H54 (cell line): ENCODE data around the gene SHISAL1.

Experiments
- DNase-seq: peaks from one replicate; pipeline ENCODE4 v3.0.0; 2011; ENCODE audit warnings: low spot score, mixed read lengths; ENCODE audit not compliant: insufficient read length
- FAIRE-seq: peaks from 3 replicates; lab custom pipeline; 2011; peaks lifted over from hg19 to GRCh38; lab: Jason Lieb, UNC
- POLR2A ChIP-seq: IDR thresholded peaks from 2 replicates; pipeline ENCODE4 v1.6.1; 2011; ENCODE audit warnings: low read depth, mild to moderate bottlenecking, low read length

SHISAL1 gene

DNA sequence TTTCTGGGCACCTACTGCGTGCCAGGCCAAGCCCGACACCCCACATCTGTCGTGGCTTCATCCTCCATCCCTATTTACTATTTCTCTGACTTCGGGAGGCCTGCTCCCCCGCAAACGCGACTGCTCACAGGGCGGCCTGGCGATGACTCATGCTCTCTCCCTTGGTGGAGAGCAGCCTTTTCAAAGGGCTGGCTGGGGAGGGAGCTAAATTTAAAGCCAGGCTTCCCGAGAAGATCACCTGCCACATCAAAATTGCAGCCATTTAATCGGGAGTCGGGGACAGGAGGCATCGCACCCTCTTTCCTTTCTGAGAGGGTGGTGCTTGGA lies 24.9 kb upstream of the SHISAL1 start:
- FAIRE-seq (no peak), DNase-seq (peak; percentile 75)
- no peak for TF ChIP-seq POLR2A

DNA sequence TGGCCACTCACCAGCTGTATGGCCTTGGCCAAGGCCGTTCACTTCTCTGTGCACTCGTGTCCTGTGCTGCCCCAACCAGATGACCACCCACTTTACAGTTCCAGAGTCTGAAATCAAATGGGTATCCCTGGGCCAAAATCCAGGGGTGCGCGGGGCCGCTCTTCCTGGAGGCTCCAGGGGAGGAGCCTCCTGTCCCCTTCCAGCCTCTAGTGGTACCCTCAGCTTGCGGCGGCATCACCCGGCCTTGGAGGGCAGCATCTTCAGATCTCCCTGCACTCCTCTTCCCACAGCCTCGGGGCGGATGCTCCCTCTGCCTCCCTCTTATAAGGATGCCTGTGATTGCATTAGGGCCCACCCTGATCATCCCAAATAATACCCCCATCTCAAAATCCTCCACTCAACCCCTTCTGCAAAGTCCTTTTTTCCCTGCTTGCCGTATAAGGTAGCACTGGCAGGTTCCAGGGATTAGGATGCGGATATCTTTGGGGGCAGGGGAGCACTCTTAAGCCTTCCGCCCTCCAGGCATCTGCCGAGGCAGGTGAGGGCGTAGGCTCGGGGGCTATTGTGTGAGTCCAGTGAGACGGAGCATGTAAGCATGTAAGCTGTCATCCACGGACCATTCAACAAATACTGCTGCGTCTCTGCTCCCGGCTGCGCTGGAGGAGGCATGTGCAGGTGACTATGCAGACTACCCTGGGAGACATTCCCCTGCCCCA lies 24.4 kb upstream of the SHISAL1 start:
- FAIRE-seq (no peak), DNase-seq (no peak)

GRCh38 chr22:44335903-44336803 lies 23.4 kb upstream of the SHISAL1 start:
- FAIRE-seq (no peak), DNase-seq (no peak)
- TF ChIP-seq POLR2A: no peak

More for the DNA sequence above, 24.4 kb upstream of the SHISAL1 start:
- no peak for TF ChIP-seq POLR2A

GRCh38 chr22:44335066-44335839 lies 22.5 kb upstream of the SHISAL1 start:
- no peak for DNase-seq
- no peak for TF ChIP-seq POLR2A
- no peak for FAIRE-seq

DNA sequence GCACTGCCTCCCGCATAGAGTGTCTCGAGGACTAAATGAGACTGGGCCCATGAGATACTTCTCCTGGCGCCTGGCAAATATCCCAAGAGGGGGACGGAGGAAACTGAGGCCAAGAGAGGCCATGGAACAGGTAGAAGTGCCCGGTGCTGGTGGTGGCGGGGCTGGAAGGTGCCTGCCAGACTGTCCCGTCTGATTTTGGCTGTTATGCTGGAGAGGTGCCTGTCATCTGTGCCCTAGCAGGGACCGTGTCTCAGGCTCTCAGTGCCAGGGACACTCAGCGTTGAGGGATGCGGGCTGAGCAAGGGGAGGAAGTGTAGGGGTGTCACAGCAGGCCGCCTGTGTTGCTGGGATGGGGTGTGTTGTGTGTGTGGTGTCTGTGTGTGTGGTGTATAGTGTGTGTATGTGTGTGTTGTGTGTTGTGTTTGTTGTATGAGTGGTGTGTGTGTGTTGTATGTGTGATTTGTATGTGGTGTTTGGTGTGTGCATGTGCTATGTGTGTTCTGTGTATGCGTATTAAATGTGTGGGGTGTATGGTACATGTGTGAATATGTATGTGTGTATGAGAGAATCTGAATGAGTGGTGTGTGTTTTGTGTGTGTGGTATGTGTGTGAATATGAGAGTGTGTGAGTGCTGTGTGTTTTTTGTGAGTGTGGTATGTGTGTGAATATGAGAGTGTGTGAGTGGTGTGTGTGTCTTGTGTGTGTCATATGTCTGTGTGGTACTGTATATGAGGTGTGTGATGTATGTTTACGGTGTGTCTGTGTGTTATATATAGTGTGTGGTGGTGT lies 21.3 kb upstream of the SHISAL1 start:
- FAIRE-seq: no peak
- no peak for TF ChIP-seq POLR2A
- DNase-seq: no peak

- FAIRE-seq: no peak
- TF ChIP-seq POLR2A: no peak
These were observed 20.2 kb upstream of the SHISAL1 start for GRCh38 chr22:44332946-44333345.

GRCh38 chr22:44331881-44332714 lies 19.3 kb upstream of the SHISAL1 start:
- DNase-seq: no peak

More at GRCh38 chr22:44332946-44333345, 20.2 kb upstream of the SHISAL1 start:
- DNase-seq: no peak

GRCh38 chr22:44330744-44331660 lies 18.3 kb upstream of the SHISAL1 start:
- FAIRE-seq (no peak), DNase-seq (no peak)
- TF ChIP-seq POLR2A: no peak

More at GRCh38 chr22:44331881-44332714, 19.3 kb upstream of the SHISAL1 start:
- no peak for FAIRE-seq
- TF ChIP-seq POLR2A: no peak

- DNase-seq (no peak), FAIRE-seq (no peak)
- no peak for TF ChIP-seq POLR2A
These were observed 17.5 kb upstream of the SHISAL1 start for GRCh38 chr22:44330188-44330743.

DNA sequence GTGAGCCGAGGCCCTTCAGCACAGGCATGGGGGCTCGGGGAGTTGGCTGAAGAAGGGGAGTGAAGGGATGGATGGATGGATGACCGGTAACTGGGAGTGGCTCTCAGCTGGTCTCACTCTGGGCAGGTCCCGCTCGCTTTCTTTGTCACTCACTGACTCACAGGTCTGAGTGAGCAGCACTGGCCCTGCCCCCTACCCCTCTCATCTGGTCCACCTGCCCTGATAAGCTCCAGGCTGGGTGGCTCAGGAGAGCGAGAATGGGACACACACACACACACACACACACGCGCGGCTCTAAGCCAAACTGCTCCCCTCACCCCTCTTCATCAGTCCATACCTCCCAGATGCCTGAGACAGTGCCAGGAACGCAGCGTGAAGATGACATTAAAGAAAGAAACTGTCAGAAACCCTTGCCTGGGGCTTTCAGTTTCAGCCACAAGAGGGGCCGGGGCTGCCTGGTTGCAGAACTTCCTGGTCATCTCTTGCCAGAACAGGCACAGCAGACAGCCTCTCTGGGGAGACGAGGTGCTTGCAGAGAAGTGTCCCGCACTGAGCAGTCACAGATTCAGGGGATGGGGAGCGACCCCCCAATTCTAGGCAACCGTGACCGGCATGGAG lies 16.5 kb upstream of the SHISAL1 start:
- TF ChIP-seq POLR2A: no peak
- peak; percentile 59 for DNase-seq
- no peak for FAIRE-seq

GRCh38 chr22:44328762-44329161 lies 16.0 kb upstream of the SHISAL1 start:
- TF ChIP-seq POLR2A: no peak
- FAIRE-seq (no peak), DNase-seq (no peak)
